Measurements from ENCODE around the gene SALL4.

- TF ChIP-seq EZH2 (IDR thresholded peaks at IDR 0.05; ENCODE audit: borderline replicate concordance, low read depth, low read length, poor library complexity, severe bottlenecking), result no peak
- no peak for TF ChIP-seq CTCF (conservative IDR thresholded peaks at IDR 0.05; ENCODE audit: low read depth, low read length)
These were observed 43.3 kb downstream of the SALL4 start for GRCh38 chr20:51758978-51759544.
